ENCODE results near the gene BAX. TPM values are rescaled to one million over a fixed set of nuclear protein-coding genes. Genes with fewer than 3 reads are reported as not detected.

BAX gene
- total and polyA plus RNA-seq, 5 donors from 2014 or later: 47.9 to 92.8 (median 62.5) TPM

GRCh38 chr19:49004133-49004532 lies 49.5 kb downstream of the BAX start:
- Mint-ChIP-seq H3K27ac (no peak overlapping the region), H3K9me3 (no peaks in the 10 kb centered on the region), H3K27me3 (no peaks in the 10 kb centered on the region), H3K36me3 (peaks cover 16% of the 10 kb centered on the region), H3K4me1 (peaks cover 0 to 8% (median 5%) of the 10 kb centered on the region in 4 donors), H3K4me3 (no peak overlapping the region)
- Histone ChIP-seq H3K9me3 (ENCODE audit: control insufficient read depth in 2 of 2, low read length in 2 of 2) (no peaks in the 10 kb centered on the region), H3K27me3 (ENCODE audit: control insufficient read depth, insufficient read depth, low read length) (no peaks in the 10 kb centered on the region), H3K4me1 (ENCODE audit: control insufficient read depth, insufficient read depth, low read length, poor library complexity, severe bottlenecking) (no peaks in the 10 kb centered on the region), H3K36me3 (ENCODE audit: control insufficient read depth, insufficient read depth, low read length) (peaks cover 24% of the 10 kb centered on the region), H3K27ac (ENCODE audit: insufficient read depth, low read length, poor library complexity, severe bottlenecking) (no peak overlapping the region), H3K4me3 (ENCODE audit: low read depth, low read length) (no peak overlapping the region)
- ATAC-seq (ENCODE audit: low read depth in 2 of 2) (no peak), DNase-seq (no peak)

GRCh38 chr19:49004964-49005614 lies 50.4 kb downstream of the BAX start:
- H3K36me3 ChIP-seq (ENCODE audit: control insufficient read depth, insufficient read depth, low read length): peaks cover 28% of the 10 kb centered on the region
- DNase-seq (no peak), ATAC-seq (ENCODE audit: low read depth in 2 of 2) (no peak)
- H3K27ac ChIP-seq (ENCODE audit: insufficient read depth, low read length, poor library complexity, severe bottlenecking): no peak overlapping the region
- H3K4me1 Mint-ChIP-seq: peaks cover 0 to under 1% (median 0%) of the 10 kb centered on the region in 4 donors
- H3K4me3 Mint-ChIP-seq: no peak overlapping the region
- no peaks in the 10 kb centered on the region for H3K9me3 Mint-ChIP-seq
- no peaks in the 10 kb centered on the region for H3K9me3 ChIP-seq (ENCODE audit: control insufficient read depth in 2 of 2, low read length in 2 of 2)
- H3K36me3 Mint-ChIP-seq: peaks cover 13% of the 10 kb centered on the region
- H3K27me3 Mint-ChIP-seq: no peaks in the 10 kb centered on the region
- H3K27ac Mint-ChIP-seq: no peak overlapping the region
- H3K4me1 ChIP-seq (ENCODE audit: control insufficient read depth, insufficient read depth, low read length, poor library complexity, severe bottlenecking): no peaks in the 10 kb centered on the region
- no peak overlapping the region for H3K4me3 ChIP-seq (ENCODE audit: low read depth, low read length)
- no peaks in the 10 kb centered on the region for H3K27me3 ChIP-seq (ENCODE audit: control insufficient read depth, insufficient read depth, low read length)

GRCh38 chr19:49006905-49007304 lies 52.2 kb downstream of the BAX start:
- no peak overlapping the region for H3K27ac Mint-ChIP-seq

GRCh38 chr19:49009828-49010227 lies 55.2 kb downstream of the BAX start:
- H3K9me3 Mint-ChIP-seq: no peaks in the 10 kb centered on the region
- H3K36me3 ChIP-seq (ENCODE audit: control insufficient read depth, insufficient read depth, low read length): peaks cover 22% of the 10 kb centered on the region
- no peak overlapping the region for H3K4me3 Mint-ChIP-seq
- DNase-seq: no peak
- H3K4me3 ChIP-seq (ENCODE audit: low read depth, low read length): no peak overlapping the region
- H3K27me3 Mint-ChIP-seq: no peaks in the 10 kb centered on the region
- no peaks in the 10 kb centered on the region for H3K4me1 Mint-ChIP-seq
- no peaks in the 10 kb centered on the region for H3K27me3 ChIP-seq (ENCODE audit: control insufficient read depth, insufficient read depth, low read length)
- H3K9me3 ChIP-seq (ENCODE audit: control insufficient read depth in 2 of 2, low read length in 2 of 2): no peaks in the 10 kb centered on the region
- H3K36me3 Mint-ChIP-seq: peaks cover 6% of the 10 kb centered on the region
- no peak overlapping the region for H3K27ac ChIP-seq (ENCODE audit: insufficient read depth, low read length, poor library complexity, severe bottlenecking)
- no peak for ATAC-seq (ENCODE audit: low read depth in 2 of 2)
- H3K27ac Mint-ChIP-seq: no peak overlapping the region
- H3K4me1 ChIP-seq (ENCODE audit: control insufficient read depth, insufficient read depth, low read length, poor library complexity, severe bottlenecking): no peaks in the 10 kb centered on the region

More at GRCh38 chr19:49006905-49007304, 52.2 kb downstream of the BAX start:
- H3K27ac ChIP-seq (ENCODE audit: insufficient read depth, low read length, poor library complexity, severe bottlenecking): no peak overlapping the region
- peaks cover 30% of the 10 kb centered on the region for H3K36me3 ChIP-seq (ENCODE audit: control insufficient read depth, insufficient read depth, low read length)
- no peaks in the 10 kb centered on the region for H3K27me3 Mint-ChIP-seq
- no peaks in the 10 kb centered on the region for H3K4me1 ChIP-seq (ENCODE audit: control insufficient read depth, insufficient read depth, low read length, poor library complexity, severe bottlenecking)
- H3K4me3 ChIP-seq (ENCODE audit: low read depth, low read length): no peak overlapping the region
- DNase-seq (no peak), ATAC-seq (ENCODE audit: low read depth in 2 of 2) (no peak)
- H3K9me3 ChIP-seq (ENCODE audit: control insufficient read depth in 2 of 2, low read length in 2 of 2): no peaks in the 10 kb centered on the region
- no peaks in the 10 kb centered on the region for H3K27me3 ChIP-seq (ENCODE audit: control insufficient read depth, insufficient read depth, low read length)
- H3K4me1 Mint-ChIP-seq: no peaks in the 10 kb centered on the region
- H3K9me3 Mint-ChIP-seq: no peaks in the 10 kb centered on the region
- no peak overlapping the region for H3K4me3 Mint-ChIP-seq
- H3K36me3 Mint-ChIP-seq: peaks cover 13% of the 10 kb centered on the region

GRCh38 chr19:49010453-49010852 lies 55.8 kb downstream of the BAX start:
- Histone ChIP-seq H3K4me3 (ENCODE audit: low read depth, low read length) (no peak overlapping the region), H3K36me3 (ENCODE audit: control insufficient read depth, insufficient read depth, low read length) (peaks cover 18% of the 10 kb centered on the region), H3K9me3 (ENCODE audit: control insufficient read depth in 2 of 2, low read length in 2 of 2) (no peaks in the 10 kb centered on the region), H3K27ac (ENCODE audit: insufficient read depth, low read length, poor library complexity, severe bottlenecking) (no peak overlapping the region), H3K27me3 (ENCODE audit: control insufficient read depth, insufficient read depth, low read length) (no peaks in the 10 kb centered on the region), H3K4me1 (ENCODE audit: control insufficient read depth, insufficient read depth, low read length, poor library complexity, severe bottlenecking) (no peaks in the 10 kb centered on the region)
- Mint-ChIP-seq H3K9me3 (no peaks in the 10 kb centered on the region), H3K4me1 (no peaks in the 10 kb centered on the region), H3K27me3 (no peaks in the 10 kb centered on the region), H3K27ac (no peak overlapping the region), H3K4me3 (no peak overlapping the region), H3K36me3 (peaks cover 6% of the 10 kb centered on the region)
- ATAC-seq (ENCODE audit: low read depth in 2 of 2) (no peak), DNase-seq (no peak)

- peaks cover 9% of the 10 kb centered on the region for H3K36me3 Mint-ChIP-seq
- no peak for DNase-seq
Measured at GRCh38 chr19:49011194-49011593, 56.5 kb downstream of the BAX start.

More at GRCh38 chr19:49011194-49011593, 56.5 kb downstream of the BAX start:
- Histone ChIP-seq H3K36me3 (ENCODE audit: control insufficient read depth, insufficient read depth, low read length) (peaks cover 15% of the 10 kb centered on the region), H3K27me3 (ENCODE audit: control insufficient read depth, insufficient read depth, low read length) (no peaks in the 10 kb centered on the region), H3K4me3 (ENCODE audit: low read depth, low read length) (no peak overlapping the region), H3K4me1 (ENCODE audit: control insufficient read depth, insufficient read depth, low read length, poor library complexity, severe bottlenecking) (no peaks in the 10 kb centered on the region), H3K9me3 (ENCODE audit: control insufficient read depth in 2 of 2, low read length in 2 of 2) (no peaks in the 10 kb centered on the region), H3K27ac (ENCODE audit: insufficient read depth, low read length, poor library complexity, severe bottlenecking) (no peak overlapping the region)
- Mint-ChIP-seq H3K27ac (no peak overlapping the region), H3K4me1 (peaks cover 0 to 2% (median 0%) of the 10 kb centered on the region in 4 donors), H3K4me3 (no peak overlapping the region), H3K9me3 (no peaks in the 10 kb centered on the region), H3K27me3 (no peaks in the 10 kb centered on the region)
- ATAC-seq (ENCODE audit: low read depth in 2 of 2): no peak

Other genes starting within 250 kb of the BAX start
- 1.1 TPM for gene MAMSTR, start 235.2 kb upstream of the BAX start, total RNA-seq
- gene MAMSTR, start 235.2 kb upstream of the BAX start, polyA plus RNA-seq: under 1 TPM; 0.17 to 0.40 (median 0.30) TPM
- gene RASIP1, start 214.3 kb upstream of the BAX start, total RNA-seq: 0.22 TPM
- gene RASIP1, start 214.3 kb upstream of the BAX start, polyA plus RNA-seq: under 1 TPM; 0.13 to 0.55 (median 0.18) TPM
- gene IZUMO1, start 208.0 kb upstream of the BAX start, total RNA-seq: not detected
- gene IZUMO1, start 208.0 kb upstream of the BAX start, polyA plus RNA-seq: not detected
- not detected for gene FUT1, start 202.2 kb upstream of the BAX start, total RNA-seq
- under 1 TPM in 2 of 4 donors, not detected in 2; 0.06 to 0.14 TPM for gene FUT1, start 202.2 kb upstream of the BAX start, polyA plus RNA-seq
- not detected for gene FGF21, start 199.4 kb upstream of the BAX start, total RNA-seq
- not detected for gene FGF21, start 199.4 kb upstream of the BAX start, polyA plus RNA-seq
- 16.4 TPM for gene BCAT2, start 143.8 kb upstream of the BAX start, total RNA-seq
- 10 to 100 TPM; 19.5 to 23.0 (median 21.2) TPM for gene BCAT2, start 143.8 kb upstream of the BAX start, polyA plus RNA-seq
- gene HSD17B14, start 118.4 kb upstream of the BAX start, total RNA-seq: 0.49 TPM
- 1 to 10 TPM in 1 of 4 donors, under 1 TPM in 3; 0.29 to 2.0 (median 0.61) TPM for gene HSD17B14, start 118.4 kb upstream of the BAX start, polyA plus RNA-seq
- gene PLEKHA4, start 86.3 kb upstream of the BAX start, total RNA-seq: 2.8 TPM
- 1 to 10 TPM in 3 of 4 donors, under 1 TPM in 1; 0.84 to 4.6 (median 1.7) TPM for gene PLEKHA4, start 86.3 kb upstream of the BAX start, polyA plus RNA-seq
- 840 TPM for gene PPP1R15A, start 82.5 kb upstream of the BAX start, total RNA-seq
- 10 to 100 TPM; 39.1 to 65.6 (median 52.4) TPM for gene PPP1R15A, start 82.5 kb upstream of the BAX start, polyA plus RNA-seq
- not detected for gene TULP2, start 56.1 kb upstream of the BAX start, total RNA-seq
- gene TULP2, start 56.1 kb upstream of the BAX start, polyA plus RNA-seq: not detected
- 133 TPM for gene NUCB1, start 54.6 kb upstream of the BAX start, total RNA-seq
- gene NUCB1, start 54.6 kb upstream of the BAX start, polyA plus RNA-seq: 10 to 100 TPM; 72.8 to 99.3 (median 86.4) TPM
- gene DHDH, start 21.2 kb upstream of the BAX start, total RNA-seq: not detected
- 1 to 10 TPM in 2 of 4 donors, under 1 TPM in 2; 0.68 to 2.4 (median 1.1) TPM for gene DHDH, start 21.2 kb upstream of the BAX start, polyA plus RNA-seq
- 575 TPM for gene FTL, start 10.4 kb downstream of the BAX start, total RNA-seq
- 1,000 to 10,000 TPM; 4,061 to 5,675 (median 4,823) TPM for gene FTL, start 10.4 kb downstream of the BAX start, polyA plus RNA-seq
- 37.1 TPM for gene GYS1, start 38.4 kb downstream of the BAX start, total RNA-seq
- gene GYS1, start 38.4 kb downstream of the BAX start, polyA plus RNA-seq: 10 to 100 TPM; 24.5 to 28.8 (median 26.2) TPM
- 18.5 TPM for gene RUVBL2, start 39.0 kb downstream of the BAX start, total RNA-seq
- gene RUVBL2, start 39.0 kb downstream of the BAX start, polyA plus RNA-seq: 10 to 100 TPM; 49.1 to 60.2 (median 52.9) TPM
- gene LHB, start 62.2 kb downstream of the BAX start, total RNA-seq: not detected
- not detected for gene LHB, start 62.2 kb downstream of the BAX start, polyA plus RNA-seq
- not detected for gene CGB3, start 69.5 kb downstream of the BAX start, total RNA-seq
- not detected for gene CGB3, start 69.5 kb downstream of the BAX start, polyA plus RNA-seq
- not detected for gene CGB2, start 77.0 kb downstream of the BAX start, total RNA-seq
- not detected for gene CGB2, start 77.0 kb downstream of the BAX start, polyA plus RNA-seq
- not detected for gene CGB1, start 82.0 kb downstream of the BAX start, total RNA-seq
- gene CGB1, start 82.0 kb downstream of the BAX start, polyA plus RNA-seq: not detected
- not detected for gene CGB5, start 89.0 kb downstream of the BAX start, total RNA-seq
- gene CGB5, start 89.0 kb downstream of the BAX start, polyA plus RNA-seq: not detected
- not detected for gene CGB8, start 94.2 kb downstream of the BAX start, total RNA-seq
- gene CGB8, start 94.2 kb downstream of the BAX start, polyA plus RNA-seq: not detected
- gene CGB7, start 102.9 kb downstream of the BAX start, total RNA-seq: not detected
- not detected for gene CGB7, start 102.9 kb downstream of the BAX start, polyA plus RNA-seq
- gene NTF4, start 109.9 kb downstream of the BAX start, total RNA-seq: not detected
- gene NTF4, start 109.9 kb downstream of the BAX start, polyA plus RNA-seq: not detected
- not detected for gene KCNA7, start 117.8 kb downstream of the BAX start, total RNA-seq
- not detected for gene KCNA7, start 117.8 kb downstream of the BAX start, polyA plus RNA-seq
- gene SNRNP70, start 130.6 kb downstream of the BAX start, total RNA-seq: 381 TPM
- gene SNRNP70, start 130.6 kb downstream of the BAX start, polyA plus RNA-seq: 10 to 100 TPM; 45.5 to 55.4 (median 52.2) TPM
- gene LIN7B, start 159.5 kb downstream of the BAX start, total RNA-seq: 5.5 TPM
- gene LIN7B, start 159.5 kb downstream of the BAX start, polyA plus RNA-seq: 1 to 10 TPM; 2.6 to 4.4 (median 4.2) TPM
- gene C19orf73, start 164.3 kb downstream of the BAX start, total RNA-seq: 1.7 TPM
- gene C19orf73, start 164.3 kb downstream of the BAX start, polyA plus RNA-seq: 1 to 10 TPM; 1.1 to 3.7 (median 2.0) TPM
- gene PPFIA3, start 164.7 kb downstream of the BAX start, total RNA-seq: 2.6 TPM
- gene PPFIA3, start 164.7 kb downstream of the BAX start, polyA plus RNA-seq: under 1 TPM in 3 of 4 donors, not detected in 1; 0.11 to 0.17 (median 0.17) TPM
- not detected for gene HRC, start 200.5 kb downstream of the BAX start, total RNA-seq
- not detected for gene HRC, start 200.5 kb downstream of the BAX start, polyA plus RNA-seq
- not detected for gene TRPM4, start 202.9 kb downstream of the BAX start, total RNA-seq
- gene TRPM4, start 202.9 kb downstream of the BAX start, polyA plus RNA-seq: not detected

Measured in CD4-positive, CD25-positive, alpha-beta regulatory T cell (primary cell).